GM12872 (cell line): ENCODE measurements around the gene KLRC3.

Experiments used
- CTCF ChIP-seq: IDR thresholded peaks from 3 replicates; pipeline ENCODE4 v1.5.1; 2011; ENCODE audit warnings: low read depth, mild to moderate bottlenecking, low read length, moderate library complexity; ENCODE audit not compliant: insufficient read depth

Gene KLRC3

GRCh38 chr12:10363658-10363913, 56.8 kb downstream of the KLRC3 start:
- no peak for TF ChIP-seq CTCF

DNA sequence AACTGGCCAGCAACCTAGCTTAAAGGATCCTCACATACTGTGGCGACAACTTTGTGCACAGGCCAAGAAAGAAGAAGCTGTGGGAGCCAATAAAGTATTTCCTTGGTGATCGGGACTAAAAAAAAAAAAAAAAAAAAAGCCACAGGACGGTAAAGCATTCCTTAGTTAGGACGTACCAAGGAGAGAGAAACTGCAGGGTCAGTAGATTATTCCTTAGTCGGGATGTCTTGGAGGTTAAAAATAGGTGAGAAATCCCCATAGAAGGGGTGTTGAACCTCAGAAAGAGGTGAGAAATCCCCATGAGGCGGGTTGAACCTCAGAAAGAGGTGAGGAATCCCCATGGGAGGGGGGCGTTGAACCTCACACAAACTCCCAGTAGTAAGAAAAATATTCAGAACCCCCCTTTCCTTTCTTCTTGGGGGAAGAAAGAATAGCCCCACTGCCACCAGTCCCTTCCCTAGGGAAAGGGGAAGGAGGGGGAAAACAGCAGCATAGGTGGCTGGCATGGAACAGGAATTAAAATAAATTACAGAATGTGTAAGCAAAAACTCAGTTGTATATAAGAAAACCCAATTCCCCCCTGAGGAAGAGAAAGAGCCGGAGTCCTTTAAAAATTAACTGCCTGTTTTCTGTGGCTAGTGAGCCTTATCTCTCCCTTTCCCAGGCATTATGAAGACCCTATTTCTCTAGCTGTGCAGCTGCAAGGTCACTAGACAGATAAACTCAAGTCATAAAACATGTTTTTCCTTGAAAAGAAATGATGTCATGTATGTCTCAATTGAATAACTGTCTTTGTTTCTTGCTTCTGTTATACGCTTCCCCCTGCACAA, 57.4 kb downstream of the KLRC3 start:
- TF ChIP-seq CTCF, result no peak

GRCh38 chr12:10362325-10362724, 58.1 kb downstream of the KLRC3 start:
- TF ChIP-seq CTCF, result no peak
